NCI-H748 treated with DMSO at 0.1 percent for 48 hours (cell line): Measurements from ENCODE around the gene DTNBP1.

Experiments used
- DNase-seq: peaks from one replicate; lab custom pipeline; 2025; lab: John Stamatoyannopoulos, UW

The DTNBP1 gene

GRCh38 chr6:15531973-15532372 is 130.9 kb downstream of the DTNBP1 start:
- no peak for DNase-seq

- no peak for DNase-seq
Observed at GRCh38 chr6:15530411-15530810, 132.4 kb downstream of the DTNBP1 start.

GRCh38 chr6:15528870-15529269 is 134.0 kb downstream of the DTNBP1 start:
- DNase-seq: no peak

DNA sequence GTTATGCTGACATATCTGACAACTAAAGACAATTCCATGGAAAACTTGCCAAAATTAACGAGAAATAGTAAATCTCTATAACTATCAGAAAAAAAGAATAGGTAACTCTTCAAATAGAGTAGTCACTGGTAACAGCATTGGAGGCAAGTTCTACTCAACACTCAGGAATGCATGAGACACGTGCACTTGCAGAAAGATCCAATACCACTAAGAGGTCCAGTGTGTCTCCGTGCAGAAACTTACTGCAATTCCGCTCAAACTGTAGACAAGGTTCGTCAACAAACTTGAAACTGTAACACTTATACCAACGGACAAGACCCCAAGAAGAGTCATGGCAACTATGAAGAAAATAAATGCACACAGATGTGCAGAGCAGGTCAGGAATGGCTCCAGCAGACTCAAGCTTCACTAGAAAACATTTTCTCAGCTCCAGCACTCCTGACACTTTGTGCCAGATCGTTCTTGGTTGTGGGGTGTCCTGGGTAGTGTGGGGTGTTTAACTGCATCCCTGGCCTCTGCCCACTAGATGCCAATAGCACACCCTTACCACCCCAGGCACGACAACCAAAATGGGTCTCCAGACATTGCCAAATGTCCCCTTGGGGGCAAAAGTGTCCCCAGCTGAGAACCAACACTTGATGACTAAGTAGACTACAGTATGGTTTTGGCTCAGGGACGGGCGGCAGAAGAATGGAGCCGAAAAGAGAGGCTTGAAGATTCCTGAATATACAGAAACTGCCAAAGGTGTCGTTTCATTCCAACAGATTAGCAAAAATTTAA is 134.8 kb downstream of the DTNBP1 start:
- DNase-seq: no peak

- DNase-seq: no peak
Observed at GRCh38 chr6:15526212-15526701, 136.6 kb downstream of the DTNBP1 start.

GRCh38 chr6:15524861-15525401 is 137.9 kb downstream of the DTNBP1 start:
- no peak for DNase-seq

DNA sequence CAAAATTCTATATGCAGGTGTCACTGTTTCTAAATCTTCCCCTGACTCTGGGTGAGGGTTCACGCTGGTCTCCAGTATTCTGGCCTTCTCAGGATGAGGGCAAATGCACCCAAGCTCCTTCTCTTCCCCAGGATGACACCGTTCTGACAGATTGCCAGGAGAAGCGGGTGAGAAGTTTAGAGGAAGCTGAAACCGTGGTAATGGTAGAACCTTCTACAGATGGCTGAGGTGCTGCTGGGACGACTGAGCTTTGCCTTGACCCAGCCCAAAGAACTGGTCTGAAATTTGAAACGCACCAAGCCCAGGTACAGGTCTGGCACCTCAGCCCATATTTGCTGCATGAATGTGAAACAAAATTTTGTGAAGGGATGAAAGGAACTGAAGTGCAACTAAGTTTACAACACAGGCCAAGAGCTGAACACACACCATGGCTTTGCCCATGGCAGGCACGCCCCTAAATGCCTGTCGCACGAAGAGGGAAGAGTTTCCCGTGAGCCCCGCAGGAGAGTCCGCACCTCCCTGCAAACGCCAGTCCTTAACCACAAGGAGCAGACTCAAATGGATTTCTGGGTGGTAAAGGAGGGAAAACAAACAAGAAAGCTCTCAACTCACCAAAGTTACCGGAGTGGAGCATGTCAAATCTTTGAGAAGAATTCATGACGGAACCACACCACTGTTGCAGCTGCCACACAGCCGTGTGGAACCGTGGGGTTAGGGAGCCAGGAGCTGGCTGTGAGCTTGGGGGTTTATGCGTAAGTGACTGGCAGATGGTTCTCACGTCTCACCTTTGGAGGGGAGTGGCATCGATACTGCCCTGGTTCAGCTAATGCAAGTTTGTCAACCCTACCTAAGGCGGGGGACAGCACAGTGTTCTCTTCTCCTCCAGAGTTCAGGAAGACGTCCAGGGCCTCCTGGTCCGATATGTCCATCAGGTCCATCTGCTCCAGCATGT is 138.9 kb downstream of the DTNBP1 start:
- DNase-seq: no peak

DNA sequence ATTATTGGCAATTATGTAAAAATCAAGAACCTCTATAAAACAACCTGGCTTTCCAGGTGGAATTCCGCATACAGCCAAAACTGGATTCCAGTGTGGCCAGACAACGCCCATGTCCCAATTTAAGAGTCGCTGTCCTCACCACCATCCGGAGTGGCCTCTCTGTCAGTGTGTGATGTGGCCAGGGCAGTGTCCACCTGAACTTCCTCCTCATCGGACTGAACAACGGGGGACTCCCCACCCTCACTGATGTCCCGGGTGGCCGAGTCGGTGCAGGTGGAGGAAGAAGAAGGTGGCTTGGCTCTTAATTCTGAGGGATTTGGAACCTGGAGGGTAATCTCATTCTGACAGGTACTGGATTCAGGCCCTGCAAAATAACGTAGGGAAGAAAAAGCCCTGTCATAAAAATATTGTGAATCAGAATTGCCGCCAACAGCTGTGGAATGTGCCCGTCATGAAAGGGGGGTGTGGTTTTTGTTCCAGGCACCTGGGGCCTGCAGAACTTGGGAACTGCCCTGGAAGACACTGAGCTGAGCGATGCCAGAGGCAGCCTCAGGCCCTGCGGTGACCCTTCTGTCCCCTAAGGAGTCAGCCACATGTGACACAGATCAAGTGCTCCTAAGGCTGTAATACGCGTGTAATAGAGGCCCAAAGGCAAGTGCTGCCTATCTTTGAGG is 139.8 kb downstream of the DTNBP1 start:
- no peak for DNase-seq

- DNase-seq: no peak
Observed at GRCh38 chr6:15522427-15522826, 140.4 kb downstream of the DTNBP1 start.

DNA sequence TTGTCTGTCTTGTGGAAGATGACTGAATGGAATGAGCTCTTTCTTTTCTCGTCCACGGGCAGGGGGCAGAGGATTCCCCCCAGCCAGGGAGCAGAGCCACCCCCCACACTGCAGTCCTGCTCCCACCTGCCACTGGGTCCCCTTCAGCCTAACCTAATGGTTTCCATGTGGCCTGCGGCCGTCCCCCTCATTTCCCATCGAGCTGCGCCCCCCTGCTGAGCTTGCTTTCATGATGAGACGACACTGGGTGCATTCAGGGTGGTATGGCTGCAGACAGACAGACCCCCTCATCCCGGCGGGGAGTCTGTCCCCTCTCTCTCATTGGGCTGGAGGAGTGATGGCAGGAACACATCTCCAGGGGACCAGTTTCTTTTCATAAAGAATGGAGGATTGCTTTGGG is 140.8 kb downstream of the DTNBP1 start:
- no peak for DNase-seq

DNA sequence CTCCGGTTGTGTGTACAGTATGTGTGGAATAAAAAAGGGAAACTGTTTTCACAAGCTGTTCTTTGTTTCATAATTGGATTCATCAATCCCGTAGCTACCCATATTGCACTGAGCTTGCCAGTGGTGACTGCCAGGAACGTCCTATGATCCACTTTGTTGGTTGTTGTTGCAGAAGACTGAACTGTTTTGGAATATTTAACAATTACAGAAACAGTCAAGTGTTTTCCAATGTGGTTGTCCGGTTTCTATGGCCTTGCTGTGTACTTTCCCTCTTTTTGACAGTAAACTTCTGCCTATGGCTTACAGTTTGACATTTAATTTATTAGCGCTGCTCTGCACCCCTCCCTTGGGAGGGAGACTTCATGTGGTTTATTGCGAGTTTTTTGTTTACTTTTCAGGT is 141.2 kb downstream of the DTNBP1 start:
- DNase-seq: no peak

DNA sequence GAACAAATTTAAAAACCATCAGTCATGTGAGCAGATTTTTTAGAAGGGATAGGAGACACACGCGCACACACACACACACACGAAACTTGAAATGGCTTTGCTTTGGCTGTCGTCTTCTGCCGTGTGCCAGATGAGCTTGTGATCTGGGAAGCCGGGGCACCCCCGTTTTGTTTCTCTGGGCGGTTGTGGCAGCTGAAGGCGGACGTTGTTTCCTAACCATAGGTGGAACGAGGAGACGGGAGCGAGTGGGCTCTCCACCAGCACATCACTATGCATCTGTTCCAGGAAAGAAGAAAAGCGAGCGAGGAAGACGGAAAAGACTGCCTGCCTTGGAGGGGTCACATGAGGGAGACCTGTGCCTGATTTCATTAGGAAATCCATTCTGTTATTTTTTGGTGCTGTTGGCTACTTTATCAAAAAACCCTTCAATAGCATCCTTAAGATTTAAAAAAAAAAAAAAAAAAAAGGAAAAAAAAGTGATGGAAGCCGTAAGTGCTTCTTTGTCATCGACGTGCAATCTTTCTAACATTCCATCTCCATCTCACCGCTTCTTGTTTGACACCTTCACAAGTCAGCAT is 142.1 kb downstream of the DTNBP1 start:
- no peak for DNase-seq

DNA sequence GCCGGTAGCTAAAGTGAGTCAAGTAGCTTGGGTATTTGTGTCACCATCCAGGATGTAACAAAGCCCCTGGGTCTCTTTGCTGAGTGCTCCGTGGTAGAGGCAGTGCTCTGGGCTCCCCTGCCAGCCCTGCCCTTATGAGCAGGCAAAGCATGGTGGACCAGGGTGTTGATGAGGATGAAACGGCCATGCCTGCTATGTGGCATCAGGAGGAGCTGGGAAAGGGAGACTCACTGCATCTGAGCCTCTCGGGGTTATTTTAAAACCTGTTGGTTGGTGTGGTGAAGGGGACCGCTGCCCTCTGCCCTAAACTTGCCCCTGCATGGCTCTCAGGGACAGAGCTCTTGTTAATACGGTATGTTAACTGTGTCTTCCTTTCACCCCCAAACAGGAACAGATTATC is 143.1 kb downstream of the DTNBP1 start:
- DNase-seq: no peak

GRCh38 chr6:15518878-15519277 is 143.9 kb downstream of the DTNBP1 start:
- DNase-seq: no peak

DNA sequence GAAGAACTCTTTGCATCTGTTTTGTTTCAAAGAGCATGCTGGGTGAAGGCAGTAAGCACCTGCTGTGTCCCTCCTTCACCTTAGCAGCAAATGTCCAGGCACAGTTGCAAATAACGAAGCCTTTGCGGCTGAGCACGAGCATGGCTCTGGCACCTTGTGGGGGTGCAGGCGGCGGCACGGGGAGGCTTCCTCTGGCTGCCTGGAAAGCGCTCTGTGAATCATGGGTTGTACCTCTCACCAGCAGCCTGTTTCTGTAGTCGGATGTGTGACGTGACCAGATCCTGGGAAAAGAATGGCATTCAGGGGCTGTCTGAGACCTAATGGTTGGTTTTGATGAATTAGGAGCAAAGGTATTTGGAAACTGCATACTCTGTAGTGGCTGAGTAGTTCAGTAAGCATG is 144.8 kb downstream of the DTNBP1 start:
- no peak for DNase-seq

GRCh38 chr6:15517600-15517999 is 145.2 kb downstream of the DTNBP1 start:
- no peak for DNase-seq

GRCh38 chr6:15516923-15517560 is 145.8 kb downstream of the DTNBP1 start:
- DNase-seq: no peak

- no peak for DNase-seq
Observed at GRCh38 chr6:15516378-15516777, 146.4 kb downstream of the DTNBP1 start.

DNA sequence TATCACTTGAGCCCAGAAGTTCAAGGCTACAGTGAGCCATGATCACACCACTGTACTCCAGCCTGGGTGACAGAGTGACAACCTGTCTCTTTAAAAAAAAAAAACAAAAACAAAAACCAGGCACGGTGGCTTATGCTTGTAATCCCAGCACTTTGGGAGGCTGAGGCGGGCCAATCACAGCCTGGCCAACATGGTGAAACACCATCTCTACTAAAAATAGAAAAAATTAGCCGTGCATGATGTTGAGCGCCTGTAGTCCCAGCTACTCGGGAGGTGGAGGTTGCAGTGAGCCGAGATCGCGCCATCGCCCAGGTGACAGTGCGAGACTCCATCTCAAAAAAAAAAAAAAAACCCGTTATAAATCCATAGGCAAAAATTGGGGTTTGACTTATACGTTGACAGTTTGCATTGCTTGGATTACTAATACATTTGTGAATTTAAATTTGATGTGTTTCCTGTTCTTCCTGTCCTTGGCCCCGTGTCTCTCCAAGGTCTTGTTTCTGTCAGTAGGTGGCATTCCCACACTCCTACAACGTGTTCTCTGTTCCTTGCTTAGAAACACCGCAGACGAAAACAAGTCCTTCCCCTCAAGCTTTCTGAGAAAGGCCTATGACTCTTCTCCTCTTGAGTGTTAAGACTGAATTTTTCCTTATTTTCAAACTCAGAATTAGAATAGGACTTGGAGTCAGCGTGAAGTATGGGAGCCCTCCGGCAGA is 147.0 kb downstream of the DTNBP1 start:
- no peak for DNase-seq

DNA sequence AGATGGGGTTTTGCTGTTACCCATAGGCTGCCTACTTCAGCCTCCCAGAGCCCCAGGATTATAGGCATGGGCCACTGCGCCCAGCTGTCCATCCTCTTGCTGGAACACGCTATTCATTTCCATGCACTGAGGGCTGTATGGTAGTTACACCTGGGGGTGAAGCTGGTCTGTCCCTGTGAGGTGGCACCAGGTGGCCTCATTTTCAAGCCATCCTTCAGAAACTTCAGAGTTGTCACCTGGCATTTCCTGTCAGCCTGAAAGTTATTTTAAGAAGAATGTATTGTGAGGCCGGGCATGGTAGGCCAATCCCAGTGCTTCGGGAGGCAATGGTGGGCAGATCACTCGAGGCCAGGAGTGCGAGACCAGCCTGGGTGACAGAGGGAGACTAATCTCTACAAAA is 147.6 kb downstream of the DTNBP1 start:
- DNase-seq: no peak
